Osteoblast (primary cell): ENCODE results near the gene UQCRHL. TPM values are rescaled to one million over a fixed set of nuclear protein-coding genes. Genes with fewer than 3 reads are reported as not detected.
"Not testable (repeated sequence)": the region's sequence is repeated elsewhere in the genome, so short reads cannot be mapped to it uniquely, and the experiment has no call there.

Source experiments
- DNase-seq: peaks from one replicate; pipeline ENCODE4 v3.0.0; 2011; ENCODE audit warnings: low spot score, mixed read lengths; ENCODE audit not compliant: insufficient read length; ENCODE audit errors: missing footprints
- H2AFZ ChIP-seq: 2 replicates; pipeline ENCODE4 v1.6.0; 2011; ENCODE audit warnings: mild to moderate bottlenecking, low read length
- H3K27ac ChIP-seq: 2 replicates; pipeline ENCODE4 v1.5.1; 2011; ENCODE audit warnings: mild to moderate bottlenecking, low read depth, low read length, moderate library complexity
- H3K27me3 ChIP-seq: 2 replicates; pipeline ENCODE4 v1.6.0; 2012; ENCODE audit warnings: mild to moderate bottlenecking, control low read depth, inconsistent platforms, low read length, moderate library complexity; ENCODE audit not compliant: insufficient read depth
- H3K36me3 ChIP-seq: 2 replicates; pipeline ENCODE4 v1.5.1; 2011; ENCODE audit warnings: mild to moderate bottlenecking, low read length, control low read depth, moderate library complexity; ENCODE audit not compliant: insufficient read depth
- H3K4me1 ChIP-seq: 2 replicates; pipeline ENCODE4 v1.5.1; 2011; ENCODE audit warnings: mild to moderate bottlenecking, low read length, control low read depth, moderate library complexity; ENCODE audit not compliant: insufficient read depth
- H3K4me2 ChIP-seq: 2 replicates; pipeline ENCODE4 v1.6.0; 2011; ENCODE audit warnings: mild to moderate bottlenecking, low read length; ENCODE audit not compliant: insufficient read depth
- H3K4me3 ChIP-seq: fragments of 200-600 bp; sonication (generic); 3 replicates; pipeline ENCODE4 v1.5.1; 2012; ENCODE audit warnings: mild to moderate bottlenecking, low read length, inconsistent platforms; ENCODE audit not compliant: insufficient read depth
- H3K79me2 ChIP-seq: 2 replicates; pipeline ENCODE4 v1.6.0; 2012; ENCODE audit warnings: mild to moderate bottlenecking, low read length, control low read depth, inconsistent platforms; ENCODE audit not compliant: insufficient read depth
- H3K9me3 ChIP-seq: 2 replicates; pipeline ENCODE4 v1.5.1; 2011; ENCODE audit warnings: low read depth, low read length, control low read depth
- H4K20me1 ChIP-seq: 2 replicates; pipeline ENCODE4 v1.6.0; 2012; ENCODE audit warnings: mild to moderate bottlenecking, low read length, control low read depth; ENCODE audit not compliant: insufficient read depth
- total RNA-seq: library from RNA; depleted of rRNA; stranded (reverse); fragments of >200 nt; gene quantifications from 2 replicates; pipeline ENCODE4 v1.2.3, GENCODE V29; 2012
- TF ChIP-seq, protein P1 (sequence below): IDR thresholded peaks from 2 replicates; pipeline ENCODE4 v1.5.1; 2011; ENCODE audit warnings: mild to moderate bottlenecking, low read depth, low read length, moderate library complexity; ENCODE audit errors: extremely low read depth

Gene UQCRHL
- total RNA-seq, result 1.1 and 1.5 TPM in 2 replicates

DNA sequence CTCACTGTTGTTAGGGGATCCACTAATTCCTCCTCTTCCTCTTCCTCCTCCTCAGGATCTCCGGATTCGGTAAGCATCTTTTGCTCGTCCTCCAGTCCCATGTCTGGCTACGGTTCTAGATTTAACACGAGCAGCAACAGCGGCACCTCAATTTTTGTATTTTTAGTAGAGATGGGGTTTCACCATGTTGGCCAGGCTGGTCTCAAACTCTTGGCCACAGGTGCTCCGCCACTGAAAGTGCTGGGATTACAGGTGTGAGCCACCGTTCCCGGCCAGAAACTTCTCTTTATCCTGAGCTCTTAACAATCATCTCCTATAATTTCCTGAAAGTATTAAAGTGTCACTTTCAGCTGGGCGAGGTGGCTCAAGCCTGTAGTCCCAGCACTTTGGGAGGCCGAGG is at the start of gene UQCRHL:
TSS of gene UQCRHL (minus strand) at position 101 of the 400 bp plus-strand sequence. CDS start at position 101, 0 bp downstream.
- H3K4me1 ChIP-seq, DNase-seq, H3K9me3 ChIP-seq, H3K79me2 ChIP-seq, H3K4me3 ChIP-seq, H4K20me1 ChIP-seq, H2AFZ ChIP-seq, H3K27ac ChIP-seq, H3K36me3 ChIP-seq, H3K4me2 ChIP-seq, H3K27me3 ChIP-seq: not testable (repeated sequence)

DNA sequence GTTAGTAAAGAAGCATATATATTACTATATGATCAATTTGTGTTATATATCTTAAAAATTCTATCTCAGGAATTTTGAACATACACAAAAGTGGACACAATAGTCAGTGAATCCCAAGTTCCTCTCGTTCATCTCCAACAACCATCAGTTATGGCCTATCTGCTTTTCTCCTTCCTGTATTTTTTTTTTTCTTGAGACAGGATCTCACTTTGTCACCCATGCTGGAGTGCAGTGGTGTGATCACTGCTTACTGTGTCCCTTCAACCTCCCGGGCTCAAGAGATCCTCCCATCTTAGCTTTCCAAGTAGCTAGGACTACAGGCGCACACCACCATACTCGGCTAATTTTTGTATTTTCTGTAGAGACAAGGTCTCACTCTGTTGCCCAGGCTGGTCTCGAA is 49.4 kb upstream of the UQCRHL start:
- no peak for DNase-seq
- Histone ChIP-seq H3K4me1 (peaks cover 12% of the 10 kb centered on the region), H3K27me3 (no peaks in the 10 kb centered on the region), H3K9me3 (no peaks in the 10 kb centered on the region), H3K79me2 (peaks cover 88% of the 10 kb centered on the region), H2AFZ (no peak overlapping the region), H3K27ac (no peak overlapping the region), H3K4me2 (no peak overlapping the region), H3K36me3 (no peaks in the 10 kb centered on the region), H4K20me1 (peaks cover 16% of the 10 kb centered on the region), H3K4me3 (no peak overlapping the region)
- TF ChIP-seq, protein P1, sequence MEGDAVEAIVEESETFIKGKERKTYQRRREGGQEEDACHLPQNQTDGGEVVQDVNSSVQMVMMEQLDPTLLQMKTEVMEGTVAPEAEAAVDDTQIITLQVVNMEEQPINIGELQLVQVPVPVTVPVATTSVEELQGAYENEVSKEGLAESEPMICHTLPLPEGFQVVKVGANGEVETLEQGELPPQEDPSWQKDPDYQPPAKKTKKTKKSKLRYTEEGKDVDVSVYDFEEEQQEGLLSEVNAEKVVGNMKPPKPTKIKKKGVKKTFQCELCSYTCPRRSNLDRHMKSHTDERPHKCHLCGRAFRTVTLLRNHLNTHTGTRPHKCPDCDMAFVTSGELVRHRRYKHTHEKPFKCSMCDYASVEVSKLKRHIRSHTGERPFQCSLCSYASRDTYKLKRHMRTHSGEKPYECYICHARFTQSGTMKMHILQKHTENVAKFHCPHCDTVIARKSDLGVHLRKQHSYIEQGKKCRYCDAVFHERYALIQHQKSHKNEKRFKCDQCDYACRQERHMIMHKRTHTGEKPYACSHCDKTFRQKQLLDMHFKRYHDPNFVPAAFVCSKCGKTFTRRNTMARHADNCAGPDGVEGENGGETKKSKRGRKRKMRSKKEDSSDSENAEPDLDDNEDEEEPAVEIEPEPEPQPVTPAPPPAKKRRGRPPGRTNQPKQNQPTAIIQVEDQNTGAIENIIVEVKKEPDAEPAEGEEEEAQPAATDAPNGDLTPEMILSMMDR, result no peak

DNA sequence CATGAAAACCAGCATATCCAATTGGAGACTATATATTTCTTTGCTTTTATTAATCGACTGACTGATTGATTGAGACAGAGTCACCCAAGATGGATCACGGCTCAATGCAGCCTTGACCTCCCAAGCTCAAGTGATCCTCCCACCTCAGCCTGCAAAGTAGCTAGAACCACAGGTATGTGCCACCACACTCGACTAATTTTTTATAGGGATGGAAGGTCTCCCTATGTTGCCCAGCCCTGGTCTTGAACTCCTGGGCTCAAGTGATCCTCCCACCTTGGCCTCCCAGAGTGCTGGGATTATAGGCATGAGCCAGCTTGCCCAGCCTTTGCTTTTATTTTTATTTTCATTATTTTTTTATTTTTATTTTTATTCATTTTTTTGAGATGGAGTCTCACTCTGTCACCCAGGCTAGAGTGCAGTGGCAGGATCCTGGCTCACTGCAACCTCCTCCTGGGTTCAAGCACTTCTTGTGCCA is 45.4 kb upstream of the UQCRHL start:
- Histone ChIP-seq H3K36me3 (no peaks in the 10 kb centered on the region), H3K79me2 (peaks cover 91% of the 10 kb centered on the region), H3K9me3 (no peaks in the 10 kb centered on the region), H3K27me3 (no peaks in the 10 kb centered on the region), H3K27ac (peak overlapping the region; percentile 24), H4K20me1 (peaks cover 17% of the 10 kb centered on the region), H3K4me2 (no peak overlapping the region), H2AFZ (no peak overlapping the region), H3K4me3 (no peak overlapping the region), H3K4me1 (peaks cover 32% of the 10 kb centered on the region)
- no peak for DNase-seq
- TF ChIP-seq, protein P1, result no peak

DNA sequence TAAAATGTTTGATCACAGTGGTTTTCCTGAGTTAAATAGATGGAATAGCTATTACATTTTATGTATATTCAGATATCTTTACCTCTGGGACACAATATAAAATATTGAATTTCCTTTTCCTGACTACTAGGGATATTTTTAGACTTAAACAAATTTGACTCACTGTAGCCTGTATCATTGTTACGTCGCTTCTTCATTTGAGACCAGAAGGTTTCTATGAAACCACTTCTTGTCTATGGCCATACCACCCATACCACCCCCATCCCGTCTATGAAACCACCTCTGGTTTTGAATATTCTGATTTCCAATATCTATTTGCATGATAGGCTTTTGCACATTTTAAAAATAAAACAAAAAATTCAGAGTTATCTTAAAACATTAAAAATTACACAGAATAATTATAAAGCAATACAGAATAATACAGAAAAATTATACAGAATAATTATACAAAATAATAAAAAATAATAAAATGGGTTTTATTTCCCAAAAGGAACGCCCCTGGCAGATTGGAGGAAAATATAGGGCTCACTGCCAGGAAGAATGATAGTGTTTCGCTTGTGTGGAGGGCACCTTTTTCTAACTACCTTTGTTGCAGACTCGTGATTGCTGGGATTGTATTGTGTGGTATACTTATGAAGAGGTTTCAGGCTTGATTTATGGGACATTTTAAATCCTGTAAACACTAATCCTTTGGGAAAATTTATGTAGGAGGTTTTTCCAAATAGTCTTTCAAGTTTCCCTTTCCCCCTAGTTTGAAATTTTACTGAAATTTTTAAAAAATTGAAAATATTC is 44.8 kb upstream of the UQCRHL start:
- H2AFZ ChIP-seq, result no peak overlapping the region
- TF ChIP-seq, protein P1, result no peak
- H3K4me3 ChIP-seq, result no peak overlapping the region
- H3K27ac ChIP-seq, result peak overlapping the region; percentile 24
- no peak for DNase-seq
- H4K20me1 ChIP-seq, result peaks cover 17% of the 10 kb centered on the region
- H3K27me3 ChIP-seq, result no peaks in the 10 kb centered on the region
- no peaks in the 10 kb centered on the region for H3K36me3 ChIP-seq
- H3K4me1 ChIP-seq, result peaks cover 32% of the 10 kb centered on the region
- no peaks in the 10 kb centered on the region for H3K9me3 ChIP-seq
- H3K79me2 ChIP-seq, result peaks cover 90% of the 10 kb centered on the region
- H3K4me2 ChIP-seq, result peak overlapping the region; percentile 59
